Stomach (tissue), 4 donors: Measurements from ENCODE around the gene TUBGCP2.

Experiments
- CTCF ChIP-seq, 7 experiments: fragments of 450-650 bp in 4 of 7; fragments of 200-600 bp in 3 of 7; sonication (generic) in 3 of 7; IDR thresholded peaks; one replicate each; pipeline ENCODE4 v1.5.1; 2016 to 2019; ENCODE audit warnings: antibody characterized with exemption in 7 of 7, control low read depth in 2 of 7, mild to moderate bottlenecking in 1 of 7
- EP300 ChIP-seq: sonication (generic); formaldehyde crosslinking; IDR thresholded peaks from one replicate; pipeline ENCODE4 v1.6.1; 2017; ENCODE audit warnings: antibody characterized with exemption
- POLR2A ChIP-seq, 4 donors: fragments of 450-650 bp; IDR thresholded peaks; one replicate each; pipeline ENCODE4 v1.6.1; 2016; ENCODE audit warnings: antibody characterized with exemption in 4 of 4, control low read depth in 2 of 4, mild to moderate bottlenecking in 1 of 4, moderate library complexity in 1 of 4
- POLR2AphosphoS5 ChIP-seq, 3 donors: sonication (generic); formaldehyde crosslinking; IDR thresholded peaks; one replicate each; pipeline ENCODE4 v1.6.1; 2016; ENCODE audit warnings: antibody characterized with exemption in 3 of 3

GRCh38 chr10:133257489-133258065, 51.1 kb downstream of the TUBGCP2 start:
- peak in 5 of 7 experiments; percentile 12 to 54 (median 23) for TF ChIP-seq CTCF (IDR thresholded peaks at IDR 0.05)
- no peak for TF ChIP-seq POLR2A (IDR thresholded peaks at IDR 0.05)
- TF ChIP-seq EP300, result no peak
- peak in 2 of 3 donors; percentile 50 to 66 for TF ChIP-seq POLR2AphosphoS5 (IDR thresholded peaks at IDR 0.05)
